ENCODE results near the gene FAM8A1. TPM values are rescaled to one million over a fixed set of nuclear protein-coding genes. Genes with fewer than 3 reads are reported as not detected.

The FAM8A1 gene
- total and polyA plus RNA-seq, 8 donors, result 4.7 to 15.9 (median 11.3) TPM

- no peaks in the 10 kb centered on the region for H3K9me3 ChIP-seq
- H3K27ac ChIP-seq, result no peak overlapping the region
- ATAC-seq (no peak), FAIRE-seq (no peak), DNase-seq (no peak)
- no peaks in the 10 kb centered on the region for H3K27me3 ChIP-seq
- no peak overlapping the region for H3K4me3 ChIP-seq
- peaks cover 0 to 21% (median 0%) of the 10 kb centered on the region in 3 donors for H3K36me3 ChIP-seq
- TF ChIP-seq, protein P1, sequence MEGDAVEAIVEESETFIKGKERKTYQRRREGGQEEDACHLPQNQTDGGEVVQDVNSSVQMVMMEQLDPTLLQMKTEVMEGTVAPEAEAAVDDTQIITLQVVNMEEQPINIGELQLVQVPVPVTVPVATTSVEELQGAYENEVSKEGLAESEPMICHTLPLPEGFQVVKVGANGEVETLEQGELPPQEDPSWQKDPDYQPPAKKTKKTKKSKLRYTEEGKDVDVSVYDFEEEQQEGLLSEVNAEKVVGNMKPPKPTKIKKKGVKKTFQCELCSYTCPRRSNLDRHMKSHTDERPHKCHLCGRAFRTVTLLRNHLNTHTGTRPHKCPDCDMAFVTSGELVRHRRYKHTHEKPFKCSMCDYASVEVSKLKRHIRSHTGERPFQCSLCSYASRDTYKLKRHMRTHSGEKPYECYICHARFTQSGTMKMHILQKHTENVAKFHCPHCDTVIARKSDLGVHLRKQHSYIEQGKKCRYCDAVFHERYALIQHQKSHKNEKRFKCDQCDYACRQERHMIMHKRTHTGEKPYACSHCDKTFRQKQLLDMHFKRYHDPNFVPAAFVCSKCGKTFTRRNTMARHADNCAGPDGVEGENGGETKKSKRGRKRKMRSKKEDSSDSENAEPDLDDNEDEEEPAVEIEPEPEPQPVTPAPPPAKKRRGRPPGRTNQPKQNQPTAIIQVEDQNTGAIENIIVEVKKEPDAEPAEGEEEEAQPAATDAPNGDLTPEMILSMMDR (IDR thresholded peaks at IDR 0.05), result no peak
- intact Hi-C loops (cut with DNase I), result no loop called here
- WGBS, 2 donors, result 88 to 89% methylated on average over 4 of the region's 4 CpGs
- peaks cover 6 to 8% (median 7%) of the 10 kb centered on the region in 3 donors for H3K4me1 ChIP-seq
Observed at GRCh38 chr6:17612048-17612447, 11.9 kb downstream of the FAM8A1 start.

GRCh38 chr6:17615794-17616193 lies 15.7 kb downstream of the FAM8A1 start:
- Histone ChIP-seq H3K27ac (no peak overlapping the region), H3K9me3 (no peaks in the 10 kb centered on the region), H3K36me3 (peaks cover 0 to 7% (median 0%) of the 10 kb centered on the region in 3 donors), H3K27me3 (no peaks in the 10 kb centered on the region), H3K4me3 (no peak overlapping the region), H3K4me1 (peaks cover 4 to 6% (median 4%) of the 10 kb centered on the region in 3 donors)
- FAIRE-seq, result no peak
- WGBS, 2 donors, result 80 to 87% methylated on average over 4 of the region's 4 CpGs
- ATAC-seq, result no peak
- TF ChIP-seq, protein P1 (IDR thresholded peaks at IDR 0.05), result no peak
- intact Hi-C loops (cut with DNase I), result no loop called here
- DNase-seq, result no peak

DNA sequence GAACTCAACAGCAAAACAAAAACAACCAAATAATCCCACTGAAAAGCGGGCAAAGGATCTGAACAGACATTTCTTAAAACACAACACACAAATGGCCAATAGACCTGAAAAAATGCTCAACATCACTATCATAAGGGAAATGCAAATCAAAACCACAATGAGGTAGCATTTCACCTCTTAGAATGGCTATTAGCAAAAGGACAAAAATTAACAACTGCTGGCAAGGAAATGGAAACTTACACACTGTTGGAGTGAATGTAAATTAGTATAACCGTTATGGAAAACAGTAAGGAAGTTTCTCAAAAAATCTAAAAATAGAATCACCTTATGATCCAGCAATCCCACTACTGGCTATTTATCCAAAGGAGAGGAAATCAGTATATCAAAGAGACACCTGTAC lies 20.9 kb downstream of the FAM8A1 start:
- DNase-seq, result no peak
- H3K9me3 ChIP-seq, result no peaks in the 10 kb centered on the region
- no peak overlapping the region for H3K27ac ChIP-seq
- FAIRE-seq, result no peak
- no peaks in the 10 kb centered on the region for H3K27me3 ChIP-seq
- no peak for ATAC-seq
- intact Hi-C loops (cut with DNase I), result no loop called here
- no peaks in the 10 kb centered on the region for H3K4me1 ChIP-seq
- WGBS, 2 donors, result 59 to 76% methylated on average over 2 of the region's 2 CpGs
- peaks cover 0 to 19% (median 0%) of the 10 kb centered on the region in 3 donors for H3K36me3 ChIP-seq
- H3K4me3 ChIP-seq, result no peak overlapping the region
- TF ChIP-seq, protein P1 (IDR thresholded peaks at IDR 0.05), result no peak

DNA sequence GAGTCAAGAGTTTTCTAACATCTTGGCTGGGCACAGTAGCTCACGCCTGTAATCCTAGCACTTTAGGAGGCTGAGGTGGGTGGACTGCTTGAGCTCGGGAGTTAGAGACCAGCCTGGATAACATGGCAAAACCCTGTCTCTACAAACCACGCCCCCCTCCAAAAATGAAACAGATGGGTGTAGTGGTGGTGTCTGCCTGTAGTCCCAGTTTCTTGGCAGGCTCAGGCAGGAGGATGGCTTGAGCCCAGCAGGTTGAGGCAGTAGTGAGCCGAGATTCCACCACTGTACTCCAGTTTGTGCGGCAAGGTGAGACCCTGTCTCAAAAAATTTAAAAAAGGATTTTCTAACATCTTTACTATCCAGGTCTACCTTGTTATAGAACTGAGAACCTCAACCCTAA lies 22.0 kb downstream of the FAM8A1 start:
- H3K36me3 ChIP-seq, result peaks cover 0 to 21% (median 0%) of the 10 kb centered on the region in 3 donors
- intact Hi-C loops (cut with DNase I), result no loop called here
- DNase-seq (no peak), FAIRE-seq (no peak), ATAC-seq (no peak)
- WGBS, 2 donors, result 96 to 97% methylated on average over 5 of the region's 5 CpGs
- TF ChIP-seq, protein P1 (IDR thresholded peaks at IDR 0.05), result no peak
- no peak overlapping the region for H3K4me3 ChIP-seq
- H3K27me3 ChIP-seq, result no peaks in the 10 kb centered on the region
- H3K9me3 ChIP-seq, result no peaks in the 10 kb centered on the region
- H3K4me1 ChIP-seq, result no peaks in the 10 kb centered on the region
- H3K27ac ChIP-seq, result no peak overlapping the region

GRCh38 chr6:17624396-17624795 lies 24.3 kb downstream of the FAM8A1 start:
- intact Hi-C loops (cut with DNase I), result no loop called here
- TF ChIP-seq, protein P1 (IDR thresholded peaks at IDR 0.05), result no peak
- no peak overlapping the region for H3K27ac ChIP-seq
- FAIRE-seq (no peak), ATAC-seq (no peak), DNase-seq (no peak)
- H3K4me3 ChIP-seq, result no peak overlapping the region
- H3K9me3 ChIP-seq, result no peaks in the 10 kb centered on the region
- no peaks in the 10 kb centered on the region for H3K27me3 ChIP-seq
- H3K36me3 ChIP-seq, result peaks cover 0 to 32% (median 3%) of the 10 kb centered on the region in 3 donors
- WGBS, 2 donors, result 91% methylated on average over 1 of the region's 1 CpG
- no peaks in the 10 kb centered on the region for H3K4me1 ChIP-seq
